IMR-90 (cell line): ENCODE results near the gene TMEM184B. TPM values are rescaled to one million over a fixed set of nuclear protein-coding genes. Genes with fewer than 3 reads are reported as not detected.

ENCODE experiments used
- ATAC-seq: fragments of 200-7000 bp; cut with Tn5 transposase; 2 replicates; pipeline ENCODE4 v1.9.1; 2020; ENCODE audit warnings: low read depth, mild to moderate bottlenecking, moderate library complexity
- BruUV-seq: library from RNA; stranded (reverse); fragments of 400-500 nt; replicated peaks from 2 replicates; lab custom pipeline; 2021; lab: Mats Ljungman, UMichigan
- CTCF ChIA-PET: fragments of 300-600 bp; formaldehyde crosslinking; extraction: SDS; loops from one replicate; lab custom pipeline; 2021; ENCODE audit warnings: antibody characterized with exemption; lab: Yijun Ruan, JAX
- POLR2A ChIA-PET: fragments of 300-600 bp; sonication (Branson Sonifier 250); formaldehyde crosslinking; loops from one replicate; lab custom pipeline; 2022; ENCODE audit warnings: antibody characterized with exemption; ENCODE audit not compliant: unreplicated experiment; lab: Charles Lee
- DNase-seq: peaks from one replicate; pipeline ENCODE4 v3.0.0; 2013
- H2AFZ ChIP-seq: replicated peaks from 2 replicates; pipeline ENCODE3; 2013; ENCODE audit warnings: low read length, mild to moderate bottlenecking; ENCODE audit not compliant: poor library complexity
- H2AK5ac ChIP-seq: 2 replicates; pipeline ENCODE4 v1.6.1; 2013; ENCODE audit warnings: low read depth, low read length, inconsistent platforms
- H2AK9ac ChIP-seq: replicated peaks from 2 replicates; pipeline ENCODE3; 2013; ENCODE audit warnings: mild to moderate bottlenecking, low read depth, low read length, moderate library complexity; ENCODE audit not compliant: poor library complexity
- H2BK120ac ChIP-seq: 2 replicates; pipeline ENCODE4 v1.6.1; 2013; ENCODE audit warnings: low read depth, low read length, inconsistent platforms
- H2BK15ac ChIP-seq: 3 replicates; pipeline ENCODE4 v1.6.1; 2013; ENCODE audit warnings: low read depth, low read length, inconsistent platforms
- H2BK20ac ChIP-seq: 2 replicates; pipeline ENCODE4 v1.6.1; 2013; ENCODE audit warnings: low read depth, mild to moderate bottlenecking, inconsistent platforms, low read length, moderate library complexity
- H2BK5ac ChIP-seq: 2 replicates; pipeline ENCODE4 v1.6.1; 2013; ENCODE audit warnings: mild to moderate bottlenecking, low read depth, low read length, inconsistent platforms; ENCODE audit not compliant: poor library complexity, severe bottlenecking
- H3K14ac ChIP-seq: replicated peaks from 2 replicates; pipeline ENCODE4 v1.6.1; 2013; ENCODE audit warnings: low read depth, low read length, inconsistent platforms
- H3K18ac ChIP-seq: 2 replicates; pipeline ENCODE4 v1.6.1; 2013; ENCODE audit warnings: low read depth, low read length, control low read depth
- H3K23ac ChIP-seq: 2 replicates; pipeline ENCODE4 v1.6.1; 2013; ENCODE audit warnings: low read depth, low read length, inconsistent platforms
- H3K27ac ChIP-seq: 2 replicates; pipeline ENCODE4 v1.5.1; 2013; ENCODE audit warnings: mild to moderate bottlenecking, control low read depth, low read length; ENCODE audit not compliant: insufficient read depth
- H3K27me3 ChIP-seq: 2 replicates; pipeline ENCODE4 v1.6.1; 2013; ENCODE audit warnings: low read length; ENCODE audit not compliant: control insufficient read depth, insufficient read depth
- H3K36me3 ChIP-seq: 2 replicates; pipeline ENCODE4 v1.6.1; 2013; ENCODE audit warnings: low read length, mixed read lengths; ENCODE audit not compliant: control insufficient read depth, insufficient read depth
- H3K4ac ChIP-seq: 2 replicates; pipeline ENCODE4 v1.6.1; 2013; ENCODE audit warnings: low read depth, low read length, inconsistent platforms
- H3K4me1 ChIP-seq: 2 replicates; pipeline ENCODE4 v1.6.1; 2013; ENCODE audit warnings: low read length, mixed read lengths; ENCODE audit not compliant: control insufficient read depth, insufficient read depth
- H3K4me2 ChIP-seq: 2 replicates; pipeline ENCODE4 v1.6.1; 2013; ENCODE audit warnings: low read depth, mild to moderate bottlenecking, control low read depth, low read length, moderate library complexity
- H3K4me3 ChIP-seq: 2 replicates; pipeline ENCODE4 v1.5.1; 2013; ENCODE audit warnings: low read depth, mild to moderate bottlenecking, control low read depth, low read length, moderate library complexity; ENCODE audit not compliant: insufficient read depth
- H3K56ac ChIP-seq: 2 replicates; pipeline ENCODE4 v1.6.1; 2013; ENCODE audit warnings: low read length, inconsistent platforms; ENCODE audit not compliant: insufficient read depth; ENCODE audit errors: extremely low read depth
- H3K79me1 ChIP-seq, 2 experiments: 2 replicates each; pipeline ENCODE4 v1.6.1; 2013; ENCODE audit warnings: low read length in 2 of 2, inconsistent platforms in 1 of 2, low read depth in 1 of 2
- H3K9ac ChIP-seq: 2 replicates; pipeline ENCODE4 v1.6.1; 2013; ENCODE audit warnings: low read depth, low read length, control low read depth
- H3K9me1 ChIP-seq: 2 replicates; pipeline ENCODE4 v1.6.1; 2013; ENCODE audit warnings: low read length, inconsistent platforms; ENCODE audit not compliant: insufficient read depth
- H3K9me3 ChIP-seq: 2 replicates; pipeline ENCODE4 v1.6.1; 2013; ENCODE audit warnings: low read length; ENCODE audit not compliant: control insufficient read depth, insufficient read depth
- H4K20me1 ChIP-seq: 2 replicates; pipeline ENCODE4 v1.6.1; 2013; ENCODE audit warnings: low read length, inconsistent platforms; ENCODE audit not compliant: insufficient read depth
- H4K5ac ChIP-seq: 2 replicates; pipeline ENCODE4 v1.6.1; 2013; ENCODE audit warnings: mild to moderate bottlenecking, low read depth, low read length, control low read depth
- H4K8ac ChIP-seq, 2 experiments: 2 replicates each; pipeline ENCODE4 v1.6.1; 2013; ENCODE audit warnings: low read depth in 2 of 2, low read length in 2 of 2, control low read depth in 1 of 2, inconsistent platforms in 1 of 2
- H4K91ac ChIP-seq: 2 replicates; pipeline ENCODE4 v1.6.1; 2013; ENCODE audit warnings: low read depth, low read length, inconsistent platforms; ENCODE audit not compliant: insufficient read depth
- BHLHE40 ChIP-seq: fragments of 150-350 bp; IDR thresholded peaks from 2 replicates; pipeline ENCODE4 v1.6.1; 2016; ENCODE audit warnings: mild to moderate bottlenecking, low read depth, low read length
- WGBS, 2 experiments: methylation state at CpG; one replicate each; pipeline versions ENCODE4 v1.1.5 to v1.1.7; 2013; ENCODE audit warnings: missing lambda C conversion rate in 2 of 2; ENCODE audit not compliant: insufficient read length in 1 of 2; ENCODE audit errors: extremely low coverage in 2 of 2; 5-methylcytosine and 5-hydroxymethylcytosine counted together
- dilution Hi-C: fragments of 300-500 bp; cut with HindIII; formaldehyde crosslinking; loops from one replicate; pipeline ENCODE4 v1.14.3; 2018; ENCODE audit warnings: low sequenced_read_pairs; ENCODE audit not compliant: unreplicated experiment
- in situ Hi-C: fragments of 300-500 bp; cut with MboI; formaldehyde crosslinking; loops from 3 replicates; pipeline ENCODE4 v1.14.3; 2019; ENCODE audit warnings: low sequenced_read_pairs, inconsistent platforms, mixed read lengths
- intact Hi-C: fragments of 100-400 bp; cut with micrococcal nuclease; formaldehyde crosslinking; loops from 2 replicates; pipeline ENCODE4 v1.10.0; 2022
- polyA plus RNA-seq, 3 experiments: library from polyadenylated mRNA; depleted of rRNA; stranded (reverse); fragments of >200 nt; gene quantifications; 2 replicates each; pipeline ENCODE4 v1.2.3, GENCODE V29; 2012; ENCODE audit warnings: low replicate concordance in 1 of 3
- total RNA-seq: library from RNA; depleted of rRNA; stranded (reverse); fragments of >200 nt; gene quantifications from 2 replicates; pipeline ENCODE4 v1.2.3, GENCODE V29; 2012

The TMEM184B gene
- total and polyA plus RNA-seq, 2 of the 4 experiments (the other 2 are of a cell fraction): 9.1 to 81.1 TPM

- H3K36me3 ChIP-seq: peaks cover 91% of the 10 kb centered on the region
- no peak for TF ChIP-seq BHLHE40
- no peak overlapping the region for H2AK9ac ChIP-seq
- H2BK20ac ChIP-seq: no peak overlapping the region
- H3K14ac ChIP-seq: no peak overlapping the region
- no peak overlapping the region for H3K4ac ChIP-seq
- H2BK15ac ChIP-seq: no peak overlapping the region
- H3K4me1 ChIP-seq: peaks cover 3% of the 10 kb centered on the region; the same call in 1 of the 2 replicates
- H3K27ac ChIP-seq: no peak overlapping the region
- no peak overlapping the region for H3K56ac ChIP-seq
- no peak for ATAC-seq
- in situ Hi-C loops (no loop called here), intact Hi-C loops (no loop called here), dilution Hi-C loops (no loop called here)
- H3K18ac ChIP-seq: no peak overlapping the region
- peaks cover 24 to 89% of the 10 kb centered on the region in 2 experiments for H3K79me1 ChIP-seq
- no peak for DNase-seq
- H3K9me3 ChIP-seq: no peaks in the 10 kb centered on the region
- no TSS peak for BruUV-seq
- H2AFZ ChIP-seq: no peak overlapping the region
- ChIA-PET POLR2A (no interaction called here), CTCF (no interaction called here)
- no peak overlapping the region for H2BK120ac ChIP-seq
- H2AK5ac ChIP-seq: no peak overlapping the region
- H3K9ac ChIP-seq: no peak overlapping the region
- no peak overlapping the region for H4K5ac ChIP-seq
- peaks cover 82% of the 10 kb centered on the region for H4K20me1 ChIP-seq
- H3K27me3 ChIP-seq: no peaks in the 10 kb centered on the region
- no peaks in the 10 kb centered on the region for H3K9me1 ChIP-seq
- 96% methylated on average over 20 of the region's 26 CpGs; no CpG with 5 or more reads in 1 of the 2 experiments for WGBS, 2 experiments
- no peak overlapping the region for H4K8ac ChIP-seq
- no peak overlapping the region for H3K23ac ChIP-seq
- no peak overlapping the region for H2BK5ac ChIP-seq
- H3K4me2 ChIP-seq: no peak overlapping the region
- no peak overlapping the region for H3K4me3 ChIP-seq
- no peak overlapping the region for H4K91ac ChIP-seq
These were observed 21.4 kb upstream of the TMEM184B start for GRCh38 chr22:38294193-38294592.
